KOPT-K1 (cell line): ENCODE measurements around the gene GALNT9.

Experiments used
- H3K27ac ChIP-seq: fragments of 200-600 bp; sonication (generic); 2 replicates; pipeline ENCODE4 v1.5.1; 2016; ENCODE audit warnings: antibody characterized with exemption, mild to moderate bottlenecking, low read depth, low read length; ENCODE audit not compliant: poor library complexity, severe bottlenecking
- H3K36me3 ChIP-seq: fragments of 200-600 bp; sonication (generic); 2 replicates; pipeline ENCODE4 v1.5.1; 2017; ENCODE audit warnings: antibody characterized with exemption, mild to moderate bottlenecking, low read length, moderate library complexity; ENCODE audit not compliant: insufficient read depth
- H3K9me3 ChIP-seq: fragments of 200-600 bp; sonication (generic); 2 replicates; pipeline ENCODE4 v1.5.1; 2017; ENCODE audit warnings: antibody characterized with exemption, low read length, mild to moderate bottlenecking; ENCODE audit not compliant: insufficient read depth, poor library complexity, severe bottlenecking

Gene GALNT9

GRCh38 chr12:132291402-132292175, 37.8 kb downstream of the GALNT9 start:
- Histone ChIP-seq H3K27ac (no peak overlapping the region), H3K9me3 (peaks cover 39% of the 10 kb centered on the region), H3K36me3 (no peaks in the 10 kb centered on the region)

DNA sequence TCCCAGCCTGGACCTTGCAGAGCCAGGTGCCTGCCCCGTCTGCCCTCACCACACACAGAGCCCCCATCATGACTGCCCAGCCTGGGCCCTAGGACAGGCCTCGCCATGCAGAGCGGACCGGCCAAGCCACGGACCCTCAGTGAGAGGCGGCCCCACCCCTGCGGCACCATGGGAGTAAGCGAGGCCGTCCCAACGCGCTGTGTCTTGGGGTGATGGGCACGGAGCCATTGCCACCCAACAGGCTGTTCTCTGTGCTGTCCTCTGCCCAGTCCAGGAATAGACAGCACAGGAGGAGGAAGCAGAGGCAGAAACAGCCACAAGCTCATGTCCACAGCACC, 39.2 kb downstream of the GALNT9 start:
- Histone ChIP-seq H3K36me3 (no peaks in the 10 kb centered on the region), H3K27ac (no peak overlapping the region), H3K9me3 (peaks cover 39% of the 10 kb centered on the region)

DNA sequence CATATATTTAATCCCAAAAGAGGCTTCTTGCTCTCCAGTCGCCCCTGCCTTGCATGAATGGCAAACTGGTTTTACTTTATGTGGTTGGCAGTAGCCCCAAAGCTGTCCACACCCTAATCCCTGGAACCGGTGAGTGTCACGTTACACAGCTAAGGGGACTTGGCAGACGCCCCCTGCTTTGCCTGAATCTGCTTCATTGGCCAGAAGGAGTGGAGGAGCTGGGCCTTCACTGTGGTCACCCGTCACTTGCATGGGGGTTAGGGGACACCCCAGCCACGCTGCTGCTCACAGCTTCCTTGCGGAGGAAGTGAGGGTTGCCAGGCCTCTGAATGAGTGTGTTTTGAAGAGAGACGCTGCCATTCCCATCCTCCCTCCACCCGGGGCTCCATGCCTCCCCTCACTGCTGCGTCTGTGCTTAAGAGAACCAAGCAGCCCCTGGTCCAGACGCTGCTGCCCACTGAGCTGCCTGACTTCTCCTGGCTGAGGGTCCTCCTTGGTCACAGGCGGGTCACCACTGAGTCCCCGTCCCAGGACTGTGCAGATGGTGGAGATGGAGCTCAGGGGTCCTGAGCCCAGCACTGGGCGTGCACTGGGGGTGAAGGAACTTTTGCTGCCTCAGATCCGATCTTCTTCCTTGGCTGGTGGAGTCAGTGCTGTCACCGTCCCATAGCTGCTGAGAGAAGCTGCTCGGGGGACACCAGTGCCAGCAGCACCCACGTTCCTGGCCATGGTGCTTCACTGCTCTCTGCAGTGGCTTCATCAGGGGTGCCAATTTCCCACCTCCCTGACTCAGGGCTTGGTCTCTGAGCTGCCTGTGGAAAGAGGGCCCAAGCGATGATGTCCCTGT, 39.8 kb downstream of the GALNT9 start:
- no peak overlapping the region for H3K27ac ChIP-seq
- no peaks in the 10 kb centered on the region for H3K36me3 ChIP-seq
- H3K9me3 ChIP-seq: peaks cover 39% of the 10 kb centered on the region

DNA sequence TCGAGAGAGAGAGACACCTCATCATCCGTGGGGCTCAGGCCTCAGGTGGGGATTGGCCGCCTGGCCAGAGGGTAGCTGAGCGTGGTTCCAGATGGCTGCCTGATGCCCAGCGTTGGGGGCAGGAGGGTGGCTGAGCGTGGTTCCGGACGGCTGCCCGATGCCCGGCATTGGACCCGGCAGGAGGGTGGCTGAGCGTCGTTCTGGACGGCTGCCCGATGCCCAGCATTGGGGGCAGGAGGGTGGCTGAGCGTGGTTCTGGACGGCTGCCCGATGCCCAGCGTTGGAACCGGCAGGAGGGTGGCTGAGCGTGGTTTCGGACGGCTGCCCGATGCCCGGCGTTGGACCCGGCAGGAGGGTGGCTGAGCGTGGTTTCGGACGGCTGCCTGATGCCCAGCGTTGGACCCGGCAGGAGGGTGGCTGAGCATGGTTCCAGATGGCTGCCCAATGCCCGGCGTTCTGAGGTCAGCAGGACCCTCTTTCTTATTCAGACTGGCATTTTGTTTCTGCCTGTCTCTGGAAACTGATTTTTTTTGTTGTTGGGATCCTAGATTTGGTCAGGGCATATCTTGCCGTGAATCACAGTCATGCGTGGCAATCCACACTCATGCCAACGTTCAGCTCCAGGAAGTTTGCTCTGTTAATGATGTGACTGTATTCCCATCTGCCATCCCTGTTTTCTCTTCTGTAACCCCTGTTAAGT, 40.7 kb downstream of the GALNT9 start:
- Histone ChIP-seq H3K27ac (no peak overlapping the region), H3K9me3 (peaks cover 33% of the 10 kb centered on the region), H3K36me3 (no peaks in the 10 kb centered on the region)

DNA sequence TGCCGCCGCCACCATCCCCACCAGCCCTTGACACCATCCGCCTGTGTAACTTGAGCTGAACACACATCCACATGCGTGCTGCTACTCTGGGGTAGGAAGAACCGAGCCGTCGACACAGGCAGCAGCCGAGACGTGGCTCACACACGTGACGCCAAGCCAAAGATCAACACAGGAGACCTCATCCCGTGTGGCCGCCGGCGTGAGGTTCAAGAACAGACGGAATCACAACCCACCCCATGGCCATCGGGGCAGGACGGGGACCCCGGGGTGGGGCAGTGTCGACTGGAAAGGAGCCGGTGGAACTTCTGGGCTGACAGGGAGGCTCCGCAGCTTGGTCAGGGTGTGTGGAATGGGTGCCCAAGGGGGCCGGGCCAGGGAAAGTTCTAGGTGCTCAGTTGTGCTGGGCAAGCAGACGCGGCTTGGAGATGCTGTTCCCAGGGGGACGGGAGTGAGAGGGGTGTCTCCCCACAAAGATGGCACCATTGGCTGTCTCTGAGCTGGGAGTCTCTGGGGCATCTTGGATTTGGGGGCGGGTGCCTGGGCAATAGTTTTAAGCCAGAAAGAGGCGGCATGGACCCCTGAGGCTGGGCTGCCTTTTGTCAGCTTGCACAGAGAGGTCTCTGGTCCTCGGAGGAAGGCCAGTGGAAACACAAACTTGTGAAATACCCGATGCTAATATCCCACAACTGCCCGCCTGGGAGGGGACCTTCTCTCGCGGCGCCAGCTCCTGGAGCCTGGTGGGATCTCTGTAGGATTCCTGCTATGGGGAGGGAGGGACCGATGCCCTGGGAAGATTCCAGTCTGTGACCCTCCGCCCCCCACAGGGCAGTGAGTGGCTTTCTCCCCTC, 41.8 kb downstream of the GALNT9 start:
- Histone ChIP-seq H3K9me3 (peaks cover 23% of the 10 kb centered on the region), H3K36me3 (no peaks in the 10 kb centered on the region), H3K27ac (no peak overlapping the region)

- Histone ChIP-seq H3K27ac (no peak overlapping the region), H3K36me3 (no peaks in the 10 kb centered on the region), H3K9me3 (peaks cover 16% of the 10 kb centered on the region)
These were observed 42.5 kb downstream of the GALNT9 start for GRCh38 chr12:132286912-132287311.

- H3K36me3 ChIP-seq: no peaks in the 10 kb centered on the region
- no peak overlapping the region for H3K27ac ChIP-seq
- peaks cover 8% of the 10 kb centered on the region for H3K9me3 ChIP-seq
These were observed 43.3 kb downstream of the GALNT9 start for GRCh38 chr12:132285991-132286681.

DNA sequence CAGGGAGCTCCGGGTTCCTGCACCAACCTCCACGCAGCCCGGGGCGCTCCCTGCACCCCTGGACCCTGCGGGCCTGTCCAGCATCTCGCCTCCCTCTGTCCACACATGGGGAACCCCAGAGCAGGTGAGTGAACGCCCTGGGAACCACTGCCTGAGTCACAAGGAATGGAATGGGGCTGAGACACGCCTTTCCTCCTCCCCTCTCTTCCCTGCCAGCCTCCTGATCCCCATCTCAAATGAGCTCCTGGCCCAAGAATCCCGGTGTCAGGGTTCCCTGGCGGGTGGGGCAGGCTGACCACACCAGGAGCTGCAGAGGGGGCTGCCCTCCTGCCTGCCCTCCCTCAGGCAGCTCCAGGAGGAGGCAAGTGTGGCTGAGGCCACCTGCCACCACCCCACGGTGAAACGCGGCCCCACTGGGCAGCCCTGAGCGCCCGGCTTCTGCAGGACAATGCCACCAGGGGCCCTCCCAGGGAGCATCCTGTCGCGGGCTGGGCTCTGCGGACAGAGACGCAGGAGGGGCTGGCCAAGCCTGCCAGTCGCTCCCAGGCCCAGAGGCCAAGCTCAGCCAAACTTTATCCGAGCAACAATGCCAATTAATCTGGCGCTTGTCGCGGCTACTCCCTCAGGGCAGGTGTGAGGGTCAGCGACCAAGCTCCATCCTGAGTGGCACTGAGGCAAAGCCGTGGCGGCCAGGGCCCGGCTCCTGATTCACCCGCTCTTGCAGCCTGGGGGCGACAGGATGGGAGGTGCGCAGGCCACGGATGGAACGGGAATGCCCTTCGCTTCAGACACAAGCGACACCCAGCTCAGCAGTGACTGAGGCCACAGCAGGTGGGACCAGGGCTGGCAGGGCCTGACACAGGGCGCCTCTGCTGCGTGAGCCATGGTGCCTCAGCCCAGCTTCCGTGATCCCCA, 44.3 kb downstream of the GALNT9 start:
- peaks cover 4% of the 10 kb centered on the region for H3K9me3 ChIP-seq
- H3K27ac ChIP-seq: no peak overlapping the region
- H3K36me3 ChIP-seq: no peaks in the 10 kb centered on the region

GRCh38 chr12:132284071-132284826, 45.1 kb downstream of the GALNT9 start:
- Histone ChIP-seq H3K36me3 (no peaks in the 10 kb centered on the region), H3K27ac (no peak overlapping the region), H3K9me3 (no peaks in the 10 kb centered on the region)

GRCh38 chr12:132282950-132283771, 46.2 kb downstream of the GALNT9 start:
- Histone ChIP-seq H3K27ac (no peak overlapping the region), H3K9me3 (no peaks in the 10 kb centered on the region), H3K36me3 (no peaks in the 10 kb centered on the region)

GRCh38 chr12:132282031-132282949, 47.1 kb downstream of the GALNT9 start:
- no peaks in the 10 kb centered on the region for H3K9me3 ChIP-seq
- H3K27ac ChIP-seq: no peak overlapping the region
- no peaks in the 10 kb centered on the region for H3K36me3 ChIP-seq
